Fibroblast of mammary gland (primary cell): Measurements from ENCODE around the gene UBASH3A.

ENCODE experiments used
- DNase-seq: peaks from one replicate; pipeline ENCODE4 v3.0.0-alpha.2; 2010; ENCODE audit warnings: low read depth
- H3K4me3 ChIP-seq: 2 replicates; pipeline ENCODE4 v1.5.1; 2011; ENCODE audit warnings: low read depth, mild to moderate bottlenecking, low read length, moderate library complexity; ENCODE audit not compliant: control insufficient read depth
- TF ChIP-seq, protein P1 (sequence below): conservative IDR thresholded peaks from 2 replicates; pipeline ENCODE4 v1.5.1; 2011; ENCODE audit warnings: low read depth, low read length, inconsistent platforms; ENCODE audit not compliant: control insufficient read depth, insufficient read depth

Gene UBASH3A

DNA sequence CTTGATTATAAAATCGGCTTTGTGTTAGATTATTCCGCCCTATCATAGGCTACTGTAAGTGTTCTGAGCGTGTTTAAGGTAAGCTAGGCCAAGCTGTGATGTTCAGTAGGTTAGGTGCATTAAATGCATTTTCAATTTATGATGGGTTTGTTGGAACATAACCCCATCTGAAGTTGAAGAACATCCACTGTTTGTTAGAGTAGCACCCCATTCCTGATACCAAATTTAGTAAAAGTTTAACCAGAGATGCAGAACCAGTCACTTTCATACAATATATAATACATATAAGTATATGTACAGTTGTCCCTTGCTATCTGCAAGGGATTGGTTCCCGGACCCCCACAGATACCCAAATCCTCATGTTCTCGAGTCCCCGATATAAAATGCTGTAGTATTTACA lies 16.1 kb downstream of the UBASH3A start:
- TF ChIP-seq, protein P1, sequence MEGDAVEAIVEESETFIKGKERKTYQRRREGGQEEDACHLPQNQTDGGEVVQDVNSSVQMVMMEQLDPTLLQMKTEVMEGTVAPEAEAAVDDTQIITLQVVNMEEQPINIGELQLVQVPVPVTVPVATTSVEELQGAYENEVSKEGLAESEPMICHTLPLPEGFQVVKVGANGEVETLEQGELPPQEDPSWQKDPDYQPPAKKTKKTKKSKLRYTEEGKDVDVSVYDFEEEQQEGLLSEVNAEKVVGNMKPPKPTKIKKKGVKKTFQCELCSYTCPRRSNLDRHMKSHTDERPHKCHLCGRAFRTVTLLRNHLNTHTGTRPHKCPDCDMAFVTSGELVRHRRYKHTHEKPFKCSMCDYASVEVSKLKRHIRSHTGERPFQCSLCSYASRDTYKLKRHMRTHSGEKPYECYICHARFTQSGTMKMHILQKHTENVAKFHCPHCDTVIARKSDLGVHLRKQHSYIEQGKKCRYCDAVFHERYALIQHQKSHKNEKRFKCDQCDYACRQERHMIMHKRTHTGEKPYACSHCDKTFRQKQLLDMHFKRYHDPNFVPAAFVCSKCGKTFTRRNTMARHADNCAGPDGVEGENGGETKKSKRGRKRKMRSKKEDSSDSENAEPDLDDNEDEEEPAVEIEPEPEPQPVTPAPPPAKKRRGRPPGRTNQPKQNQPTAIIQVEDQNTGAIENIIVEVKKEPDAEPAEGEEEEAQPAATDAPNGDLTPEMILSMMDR, result no peak
- no peak for DNase-seq
- no peak overlapping the region for H3K4me3 ChIP-seq

DNA sequence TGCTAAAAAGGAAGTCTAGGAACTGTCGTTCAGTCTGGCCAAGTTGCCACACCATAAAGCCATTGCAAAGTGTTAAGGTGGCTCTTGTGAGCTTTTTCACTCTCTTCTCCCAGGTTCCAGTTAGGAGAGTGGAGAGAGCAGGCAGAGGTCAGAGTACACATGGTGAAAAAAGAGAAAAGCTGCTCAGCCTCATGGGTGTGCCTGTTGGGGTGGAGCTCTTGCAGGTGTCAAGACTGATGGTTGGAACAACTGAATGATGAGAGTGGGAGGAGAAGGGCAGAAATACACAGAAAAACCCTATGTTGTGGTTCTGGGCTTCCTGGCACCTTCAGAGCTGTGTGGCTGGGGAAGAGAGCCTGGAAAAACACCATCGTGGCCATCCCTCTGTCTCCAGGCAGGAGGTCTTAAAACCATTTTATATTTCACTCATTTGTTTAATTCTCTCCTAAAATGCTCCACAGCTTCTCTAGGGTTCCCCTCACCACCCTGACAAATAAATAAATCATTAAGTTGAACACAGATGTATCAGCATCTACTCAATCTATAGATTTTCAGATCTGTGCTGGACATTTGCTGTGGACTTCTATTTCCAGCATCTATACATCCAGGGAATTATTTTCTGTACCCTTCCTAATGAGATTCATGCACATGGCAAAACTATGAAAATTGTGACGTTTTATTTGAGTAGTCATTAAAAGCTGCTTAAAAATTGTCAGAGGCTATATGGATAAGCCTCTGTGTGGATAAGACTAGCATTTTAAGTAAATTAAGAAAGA lies 17.5 kb downstream of the UBASH3A start:
- DNase-seq, result no peak
- TF ChIP-seq, protein P1, result no peak
- no peak overlapping the region for H3K4me3 ChIP-seq

DNA sequence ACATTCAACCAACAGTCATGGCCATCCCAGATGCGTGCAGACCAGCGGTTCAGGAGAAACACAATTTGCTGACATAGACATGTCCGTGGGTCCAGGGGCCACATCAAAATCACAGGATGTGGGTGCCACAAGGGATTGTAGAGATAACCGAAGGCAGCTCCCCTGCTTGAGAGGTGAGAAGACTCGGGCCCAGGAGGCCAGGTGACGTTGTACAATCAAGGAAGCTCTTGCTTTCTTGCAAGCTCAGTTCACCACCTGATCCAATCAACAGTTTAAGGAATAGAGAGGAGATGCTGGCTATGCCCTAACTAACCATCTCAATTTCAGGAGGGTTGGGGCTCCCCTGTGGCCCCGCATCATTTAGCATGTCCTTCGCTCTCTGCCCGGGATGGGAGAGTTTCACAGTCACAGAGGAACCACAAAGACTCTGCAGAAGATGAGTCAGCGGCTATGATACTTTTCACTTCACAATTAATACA lies 19.5 kb downstream of the UBASH3A start:
- no peak for DNase-seq
- H3K4me3 ChIP-seq, result no peak overlapping the region
- TF ChIP-seq, protein P1, result no peak

DNA sequence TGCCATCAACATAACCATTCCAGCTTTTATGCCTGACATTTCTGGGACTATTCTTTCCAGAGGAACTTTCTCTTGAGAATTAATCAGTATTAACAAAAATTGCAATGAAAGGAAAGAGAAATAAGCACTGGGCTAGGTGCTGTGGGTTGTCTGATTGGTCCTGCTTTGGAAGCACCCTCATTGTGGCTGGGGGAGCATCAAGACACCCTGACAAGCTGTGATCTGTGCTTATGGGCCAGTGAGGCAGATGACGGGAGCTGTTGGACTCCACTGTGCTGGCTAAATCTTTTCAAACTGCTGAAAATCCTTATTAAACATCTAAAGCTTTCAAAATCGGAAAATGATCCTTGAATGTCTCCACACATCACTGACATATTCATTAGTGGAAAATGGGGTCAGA lies 20.0 kb downstream of the UBASH3A start:
- no peak for DNase-seq
- H3K4me3 ChIP-seq, result no peak overlapping the region
- TF ChIP-seq, protein P1, result no peak

DNA sequence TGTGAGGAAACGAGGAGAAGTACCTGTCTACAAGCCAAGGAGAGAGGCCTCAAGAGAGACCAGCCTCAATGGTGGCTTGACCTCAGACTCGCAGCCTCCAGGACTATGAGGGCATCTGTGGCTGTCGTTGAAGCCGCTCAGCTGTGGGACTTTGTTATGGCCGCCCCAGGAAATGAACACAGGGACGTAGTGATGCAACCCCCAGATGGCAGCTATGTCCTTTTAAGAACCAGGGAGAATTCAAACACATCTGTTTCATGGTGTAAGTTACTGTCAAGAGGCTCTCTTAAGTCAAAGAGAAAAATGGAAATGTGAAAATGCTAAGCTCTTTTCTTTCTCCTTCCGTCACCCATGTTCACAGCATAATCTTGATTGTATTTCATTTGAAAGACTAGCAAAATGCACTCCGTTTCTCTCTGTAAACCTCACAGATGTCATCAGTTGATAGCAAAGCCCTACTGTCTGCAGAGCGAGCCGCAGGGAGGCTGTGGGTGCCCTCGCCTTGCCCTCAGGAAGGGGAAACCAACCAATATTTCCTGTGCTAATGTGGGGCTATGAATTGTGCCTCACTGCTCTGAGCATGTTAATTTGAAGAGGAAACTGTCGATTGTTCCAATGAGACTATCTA lies 21.3 kb downstream of the UBASH3A start:
- DNase-seq, result no peak
- H3K4me3 ChIP-seq, result no peak overlapping the region
- TF ChIP-seq, protein P1, result no peak

DNA sequence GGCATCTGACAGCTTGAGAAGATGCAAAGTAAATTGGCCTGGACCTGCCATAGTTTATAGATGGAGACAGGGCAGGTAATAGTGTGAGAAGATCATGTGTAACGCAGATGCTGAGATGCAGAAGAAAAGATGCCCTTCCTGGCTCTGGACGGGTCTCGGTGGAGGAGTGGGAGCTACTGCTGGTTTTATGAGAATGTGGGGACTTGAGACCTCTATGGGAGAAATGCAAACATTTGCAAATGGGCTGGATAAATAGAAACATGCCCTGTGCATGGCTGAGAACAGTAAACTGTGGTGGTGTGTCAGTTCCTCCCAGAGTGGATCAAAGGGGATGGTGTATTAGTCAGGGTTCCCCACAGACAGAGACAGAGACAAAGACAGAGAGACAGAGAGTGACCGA lies 21.9 kb downstream of the UBASH3A start:
- no peak for DNase-seq
- TF ChIP-seq, protein P1, result no peak
- no peak overlapping the region for H3K4me3 ChIP-seq
